Esophagus muscularis mucosa (tissue), 4 donors: Measurements from ENCODE around the gene RNH1. TPM values are rescaled to one million over a fixed set of nuclear protein-coding genes. Genes with fewer than 3 reads are reported as not detected.

Experiments
- DNase-seq: peaks from one replicate; pipeline ENCODE4 v3.0.0-alpha.2; 2017; ENCODE audit errors: extremely low spot score
- H3K27ac ChIP-seq, 4 donors: fragments of 200-600 bp; sonication (generic); replicated peaks in 1 of 4; 1 replicate in 3 of 4; 2 replicates in 1 of 4; pipeline ENCODE4 v1.5.1; 2016 to 2019; ENCODE audit warnings: mild to moderate bottlenecking in 1 of 4
- H3K27me3 ChIP-seq, 4 donors: fragments of 200-600 bp; sonication (generic); one replicate each; pipeline versions ENCODE4 v1.5.1 to v1.6.0; 2016 to 2019
- H3K36me3 ChIP-seq, 4 donors: fragments of 200-600 bp; sonication (generic); one replicate each; pipeline ENCODE4 v1.5.1; 2016 to 2019
- H3K4me1 ChIP-seq, 4 donors: fragments of 200-600 bp; sonication (generic); one replicate each; pipeline ENCODE4 v1.5.1; 2016 to 2019
- H3K4me3 ChIP-seq, 4 donors: fragments of 200-600 bp; sonication (generic); 1 replicate in 2 of 4; 2 replicates in 2 of 4; pipeline ENCODE4 v1.5.1; 2016 to 2019; ENCODE audit warnings: mild to moderate bottlenecking in 4 of 4, moderate library complexity in 1 of 4
- H3K9me3 ChIP-seq, 4 donors: fragments of 200-600 bp; sonication (generic); 1 replicate in 3 of 4; 2 replicates in 1 of 4; pipeline ENCODE4 v1.5.1; 2016 to 2019
- CTCF ChIP-seq, 3 experiments: fragments of 200-600 bp in 2 of 3; fragments of 450-650 bp in 1 of 3; sonication (generic) in 2 of 3; IDR thresholded peaks; one replicate each; pipeline ENCODE4 v1.5.1; 2017 to 2019; ENCODE audit warnings: antibody characterized with exemption in 3 of 3, mild to moderate bottlenecking in 2 of 3, moderate library complexity in 1 of 3
- EP300 ChIP-seq: sonication (generic); formaldehyde crosslinking; IDR thresholded peaks from one replicate; pipeline ENCODE4 v1.6.1; 2017; ENCODE audit warnings: antibody characterized with exemption
- POLR2A ChIP-seq: fragments of 450-650 bp; IDR thresholded peaks from one replicate; pipeline ENCODE4 v1.6.1; 2017; ENCODE audit warnings: antibody characterized with exemption, moderate library complexity, mild to moderate bottlenecking, low read depth
- POLR2AphosphoS5 ChIP-seq, 2 donors: sonication (generic); formaldehyde crosslinking; IDR thresholded peaks; one replicate each; pipeline ENCODE4 v1.6.1; 2017; ENCODE audit warnings: antibody characterized with exemption in 2 of 2
- WGBS: methylation state at CpG from one replicate; pipeline ENCODE4 v1.1.5; 2018; 5-methylcytosine and 5-hydroxymethylcytosine counted together
- intact Hi-C: fragments of 100-400 bp; cut with DNase I; formaldehyde crosslinking; loops from one replicate; pipeline ENCODE4 v1.15.1; 2023
- total RNA-seq, 4 donors: library from RNA; depleted of rRNA; stranded (reverse); fragments of >200 nt; gene quantifications; one replicate each; pipeline versions ENCODE4 v1.1.0 to v1.2.1, GENCODE V29; 2016

Gene RNH1
- total RNA-seq, 4 donors from 2014 or later = 280 to 367 (median 334) TPM

GRCh38 chr11:497565-498296 is 9.3 kb downstream of the RNH1 start:
- no peak for TF ChIP-seq POLR2AphosphoS5 (IDR thresholded peaks at IDR 0.05)
- TF ChIP-seq POLR2A = no peak
- no peak for TF ChIP-seq EP300
- TF ChIP-seq CTCF (IDR thresholded peaks at IDR 0.05) = no peak
- 96% methylated on average over 24 of the region's 31 CpGs for WGBS
- Histone ChIP-seq H3K4me3 (no peak overlapping the region), H3K9me3 (no peaks in the 10 kb centered on the region), H3K27ac (no peak overlapping the region), H3K4me1 (peaks cover 10 to 26% (median 13%) of the 10 kb centered on the region in 4 donors), H3K27me3 (no peaks in the 10 kb centered on the region), H3K36me3 (peaks cover 71 to 96% (median 93%) of the 10 kb centered on the region in 4 donors)
- intact Hi-C loops = no loop called here
- DNase-seq = no peak

DNA sequence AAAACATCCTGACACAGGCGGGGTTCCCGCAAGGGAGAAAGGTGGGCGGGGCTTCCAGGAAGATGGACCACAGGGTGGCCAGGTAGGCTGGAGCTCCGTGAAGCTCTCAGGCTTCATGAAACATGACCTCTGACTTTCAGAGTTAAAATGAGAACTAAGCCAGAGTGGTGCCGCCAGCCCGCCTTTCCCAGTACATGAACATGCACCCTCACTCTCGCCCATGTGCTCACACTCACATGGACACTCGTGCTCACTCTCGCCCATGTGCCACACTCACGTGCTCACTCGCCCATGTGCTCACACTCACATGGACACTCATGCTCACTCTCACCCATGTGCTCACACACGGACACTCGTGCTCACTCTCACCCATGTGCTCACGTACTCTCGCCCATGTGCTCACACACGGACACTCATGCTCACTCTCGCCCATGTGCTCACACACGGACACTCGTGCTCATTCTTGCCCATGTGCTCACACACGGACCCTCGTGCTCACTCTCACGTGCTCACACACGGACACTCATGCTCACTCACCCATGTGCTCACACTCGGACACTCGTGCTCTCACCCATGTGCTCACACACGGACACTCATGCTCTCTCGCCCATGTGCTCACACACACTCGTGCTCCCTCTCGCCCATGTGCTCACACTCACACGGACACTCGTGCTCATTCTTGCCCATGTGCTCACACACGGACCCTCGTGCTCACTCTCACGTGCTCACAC is 10.0 kb downstream of the RNH1 start:
- TF ChIP-seq EP300 (no peak), POLR2AphosphoS5 (IDR thresholded peaks at IDR 0.05) (no peak), CTCF (IDR thresholded peaks at IDR 0.05) (no peak), POLR2A (no peak)
- Histone ChIP-seq H3K27ac (no peak overlapping the region), H3K36me3 (peaks cover 71 to 97% (median 93%) of the 10 kb centered on the region in 4 donors), H3K27me3 (no peaks in the 10 kb centered on the region), H3K4me1 (peaks cover 3 to 18% (median 5%) of the 10 kb centered on the region in 4 donors), H3K9me3 (no peaks in the 10 kb centered on the region), H3K4me3 (no peak overlapping the region)
- DNase-seq = no peak
- 92% methylated on average over 34 of the region's 34 CpGs for WGBS
- intact Hi-C loops = no loop called here

DNA sequence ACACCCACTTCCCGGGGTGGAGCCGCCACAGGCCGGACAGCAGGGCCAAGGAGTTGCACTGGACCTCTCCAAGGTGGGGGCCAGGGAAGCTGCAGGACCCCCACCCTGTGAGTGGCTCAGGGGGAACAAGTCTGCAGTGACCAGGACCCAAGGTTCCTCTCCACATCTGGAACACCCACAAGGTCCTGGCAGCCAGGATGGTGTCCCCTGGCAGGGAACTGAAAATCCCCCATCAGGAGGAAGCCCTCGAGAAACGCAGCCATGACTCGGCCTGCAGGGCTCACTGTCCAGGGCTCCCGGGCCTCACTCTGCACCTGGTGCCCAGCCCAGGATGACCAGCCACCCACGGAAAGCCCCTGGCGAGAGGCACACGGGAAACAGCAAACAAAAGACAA is 11.5 kb downstream of the RNH1 start:
- Histone ChIP-seq H3K27ac (no peak overlapping the region), H3K4me3 (no peak overlapping the region), H3K27me3 (no peaks in the 10 kb centered on the region), H3K4me1 (peaks cover 0 to 11% (median 0%) of the 10 kb centered on the region in 4 donors), H3K36me3 (peaks cover 61 to 92% (median 88%) of the 10 kb centered on the region in 4 donors), H3K9me3 (no peaks in the 10 kb centered on the region)
- DNase-seq = no peak
- WGBS = 58% methylated on average over 10 of the region's 10 CpGs
- intact Hi-C loops = no loop called here
- TF ChIP-seq CTCF (IDR thresholded peaks at IDR 0.05) (no peak), POLR2AphosphoS5 (IDR thresholded peaks at IDR 0.05) (no peak), POLR2A (no peak), EP300 (no peak)

DNA sequence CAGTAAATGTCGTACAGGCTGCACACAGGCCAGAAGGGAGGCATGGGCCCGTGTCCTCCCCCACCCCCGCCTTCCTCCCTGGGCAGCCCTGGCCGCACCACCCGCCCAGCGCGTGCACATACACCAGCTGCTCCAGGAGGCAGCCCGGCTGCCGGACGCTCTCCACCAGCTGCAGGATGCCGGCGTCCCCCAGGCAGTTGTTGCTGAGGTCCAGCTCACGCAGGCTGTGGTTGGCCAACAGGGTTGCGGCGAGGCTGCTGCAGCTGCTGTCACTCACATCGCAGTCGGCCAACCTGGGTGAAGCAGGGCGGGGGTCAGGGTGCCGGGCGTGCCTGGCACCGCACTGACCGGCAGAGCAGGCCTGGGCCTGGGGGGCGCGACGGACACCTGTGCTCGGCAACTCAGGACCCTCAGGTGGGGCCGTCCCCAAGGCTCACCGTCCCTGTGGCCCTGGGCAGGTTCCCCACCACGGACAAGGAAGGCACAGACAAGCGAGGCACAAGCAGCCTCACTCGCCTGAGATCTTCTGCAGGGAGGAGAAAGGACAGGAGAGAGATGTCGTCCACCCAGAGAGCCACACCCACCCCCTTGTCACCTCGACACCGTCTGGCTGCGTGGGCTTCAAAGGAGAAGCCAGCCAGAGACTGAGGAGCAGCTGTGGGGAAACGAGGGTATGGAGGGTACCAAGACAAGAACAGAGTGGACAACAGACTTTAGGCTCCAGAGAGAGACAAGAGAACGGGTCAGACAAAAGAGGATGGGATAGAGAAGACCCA is 12.1 kb downstream of the RNH1 start:
- intact Hi-C loops = no loop called here
- peaks cover 56 to 92% (median 88%) of the 10 kb centered on the region in 4 donors for H3K36me3 ChIP-seq
- WGBS = 82% methylated on average over 20 of the region's 37 CpGs
- H3K27ac ChIP-seq = no peak overlapping the region
- no peak for TF ChIP-seq POLR2A
- TF ChIP-seq EP300 = no peak
- TF ChIP-seq CTCF (IDR thresholded peaks at IDR 0.05) = no peak
- TF ChIP-seq POLR2AphosphoS5 (IDR thresholded peaks at IDR 0.05) = no peak
- no peaks in the 10 kb centered on the region for H3K27me3 ChIP-seq
- no peaks in the 10 kb centered on the region for H3K9me3 ChIP-seq
- no peak overlapping the region for H3K4me3 ChIP-seq
- no peak for DNase-seq
- peaks cover 0 to 8% (median 0%) of the 10 kb centered on the region in 4 donors for H3K4me1 ChIP-seq
